Subcutaneous abdominal adipose tissue (tissue), 5 donors: ENCODE measurements around the gene GCLM.
"Not testable (repeated sequence)": the region's sequence is repeated elsewhere in the genome, so short reads cannot be mapped to it uniquely, and the experiment has no call there.

Experiments used
- H3K27ac ChIP-seq: one replicate; pipeline ENCODE4 v1.7.0; 2013; ENCODE audit warnings: low read depth, mild to moderate bottlenecking, inconsistent platforms, low read length, moderate library complexity
- H3K27me3 ChIP-seq, 5 donors: one replicate each; pipeline ENCODE4 v1.7.0; 2013; ENCODE audit warnings: low read length in 5 of 5, inconsistent platforms in 1 of 5; ENCODE audit not compliant: control insufficient read depth in 5 of 5, insufficient read depth in 4 of 5
- H3K36me3 ChIP-seq, 5 donors: one replicate each; pipeline ENCODE4 v1.7.0; 2013; ENCODE audit warnings: low read length in 5 of 5; ENCODE audit not compliant: control insufficient read depth in 5 of 5, insufficient read depth in 5 of 5
- H3K4me1 ChIP-seq, 5 donors: one replicate each; pipeline ENCODE4 v1.7.0; 2013; ENCODE audit warnings: low read length in 5 of 5, mild to moderate bottlenecking in 3 of 5, moderate library complexity in 1 of 5; ENCODE audit not compliant: control insufficient read depth in 5 of 5, insufficient read depth in 5 of 5
- H3K4me3 ChIP-seq, 5 donors: one replicate each; pipeline ENCODE4 v1.7.0; 2013; ENCODE audit warnings: low read length in 5 of 5, low read depth in 1 of 5
- H3K9ac ChIP-seq, 5 donors: one replicate each; pipeline ENCODE4 v1.7.0; 2013; ENCODE audit warnings: low read length in 5 of 5, mild to moderate bottlenecking in 4 of 5, moderate library complexity in 3 of 5
- H3K9me3 ChIP-seq, 5 donors: one replicate each; pipeline ENCODE4 v1.7.0; 2013; ENCODE audit warnings: low read length in 5 of 5; ENCODE audit not compliant: control insufficient read depth in 5 of 5
- donor health status: healthy.
- donor health status: healthy.
- donor health status: healthy.
- donor health status: healthy.
- donor health status: healthy.

Gene GCLM

DNA sequence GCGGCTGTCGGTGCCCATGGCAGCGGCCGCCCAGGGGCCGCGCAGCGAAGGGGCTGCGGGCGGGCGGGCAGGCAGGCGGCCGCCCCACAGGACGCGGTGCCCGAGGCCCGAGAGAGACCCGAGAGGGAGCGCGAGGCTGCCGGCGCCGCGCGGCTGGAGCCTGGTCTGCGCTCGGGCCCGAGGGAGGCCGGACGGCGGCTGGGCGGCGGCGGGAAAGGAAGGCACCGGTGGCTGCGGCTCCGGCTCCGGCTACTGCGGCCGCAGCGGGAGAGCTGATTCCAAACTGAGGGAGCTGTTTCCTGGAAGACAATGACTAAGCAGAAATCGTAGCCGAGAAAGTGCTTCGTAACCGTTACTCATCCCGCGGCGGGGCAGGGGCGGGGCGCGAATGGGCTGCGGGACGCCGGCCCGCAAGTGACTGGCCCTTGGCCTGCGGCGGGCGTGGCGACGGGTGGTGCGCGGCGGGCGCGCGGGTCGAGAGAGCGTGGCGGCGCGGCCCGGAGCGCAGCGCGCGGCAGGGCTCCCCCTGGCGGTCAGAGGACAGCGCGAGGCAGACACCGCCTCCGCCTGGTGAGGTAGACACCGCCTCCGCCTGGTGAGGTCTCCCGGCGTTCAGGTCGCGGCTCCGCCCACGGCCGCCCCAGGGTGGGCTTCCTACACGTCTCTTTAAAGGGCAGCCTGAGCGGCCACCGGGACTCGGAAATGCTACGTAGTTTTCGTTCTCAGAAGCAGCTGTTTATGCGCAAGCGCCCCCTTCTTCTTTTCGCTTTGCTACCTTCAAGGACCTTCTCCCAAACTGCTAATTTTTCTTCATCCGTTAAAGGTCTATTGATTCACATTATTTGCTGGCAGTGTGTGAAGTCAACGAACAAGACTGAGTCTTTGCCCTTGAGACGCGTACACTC lies at the start of gene GCLM:
GCLM (minus strand) TSS at position 285 of the 905 bp plus-strand sequence; CDS start at position 18, 267 bp downstream.
- Histone ChIP-seq H3K4me3 (peak within 1 kb of the TSS; percentile 81 to 95 (median 83)), H3K4me1 (peaks cover 2 to 38% (median 29%) of the 10 kb centered on the region in 5 donors), H3K9ac (peak within 1 kb of the TSS; percentile 76 to 92 (median 88)), H3K36me3 (no peaks in the 10 kb centered on the region), H3K27ac (peak within 1 kb of the TSS; percentile 87), H3K27me3 (no peaks in the 10 kb centered on the region), H3K9me3 (no peaks in the 10 kb centered on the region)

GRCh38 chr1:93958726-93959100 lies 49.5 kb upstream of the GCLM start:
- no peak overlapping the region for H3K9ac ChIP-seq
- H3K27ac ChIP-seq = no peak overlapping the region
- no peak overlapping the region for H3K4me3 ChIP-seq
- peaks cover 4 to 21% (median 9%) of the 10 kb centered on the region in 5 donors for H3K9me3 ChIP-seq
- H3K4me1 ChIP-seq = no peaks in the 10 kb centered on the region
- peaks cover 0 to 3% (median 0%) of the 10 kb centered on the region in 5 donors for H3K27me3 ChIP-seq
- no peaks in the 10 kb centered on the region for H3K36me3 ChIP-seq

DNA sequence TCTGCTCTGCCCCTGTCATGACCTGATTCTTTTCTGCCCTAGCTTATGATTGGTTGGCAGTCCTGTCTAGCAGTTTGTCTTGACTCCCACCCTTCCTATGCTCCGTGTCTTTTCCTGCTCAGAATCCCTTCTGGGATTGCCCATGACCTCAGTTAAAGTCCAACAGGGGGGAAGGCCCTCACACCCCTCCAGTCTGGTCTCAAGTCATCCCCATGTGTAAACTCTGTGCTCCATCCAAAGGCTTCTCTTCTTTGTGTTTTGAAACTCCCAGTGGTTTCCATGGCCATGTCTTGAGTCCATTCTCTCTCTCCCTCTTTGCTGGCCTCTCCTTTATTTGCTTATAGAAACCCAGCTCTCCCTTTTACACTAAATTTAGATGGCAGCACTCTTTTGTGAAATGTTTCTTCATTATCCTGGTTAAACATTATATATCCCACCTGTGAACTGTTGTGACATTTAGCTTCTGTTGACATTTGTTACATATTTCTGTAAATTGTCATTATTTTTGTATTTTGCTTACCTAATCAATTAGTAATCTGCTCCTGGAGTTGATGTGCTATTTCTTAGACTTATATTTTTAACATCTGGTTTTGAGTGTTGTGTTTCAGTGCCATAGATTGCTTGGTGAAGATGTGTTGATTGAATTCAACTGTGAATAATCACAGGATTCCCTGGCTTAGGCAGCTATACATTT lies 48.9 kb upstream of the GCLM start:
- Histone ChIP-seq H3K9ac (no peak overlapping the region), H3K36me3 (no peaks in the 10 kb centered on the region), H3K4me3 (no peak overlapping the region), H3K4me1 (no peaks in the 10 kb centered on the region), H3K27ac (no peak overlapping the region), H3K27me3 (peaks cover 0 to 3% (median 0%) of the 10 kb centered on the region in 5 donors), H3K9me3 (peaks cover 4 to 21% (median 9%) of the 10 kb centered on the region in 5 donors)

GRCh38 chr1:93955765-93956164 lies 46.5 kb upstream of the GCLM start:
- no peaks in the 10 kb centered on the region for H3K4me1 ChIP-seq
- H3K4me3 ChIP-seq = no peak overlapping the region
- no peak overlapping the region for H3K27ac ChIP-seq
- H3K9ac ChIP-seq = no peak overlapping the region
- peaks cover 4 to 23% (median 10%) of the 10 kb centered on the region in 5 donors for H3K9me3 ChIP-seq
- H3K36me3 ChIP-seq = no peaks in the 10 kb centered on the region
- no peaks in the 10 kb centered on the region for H3K27me3 ChIP-seq

DNA sequence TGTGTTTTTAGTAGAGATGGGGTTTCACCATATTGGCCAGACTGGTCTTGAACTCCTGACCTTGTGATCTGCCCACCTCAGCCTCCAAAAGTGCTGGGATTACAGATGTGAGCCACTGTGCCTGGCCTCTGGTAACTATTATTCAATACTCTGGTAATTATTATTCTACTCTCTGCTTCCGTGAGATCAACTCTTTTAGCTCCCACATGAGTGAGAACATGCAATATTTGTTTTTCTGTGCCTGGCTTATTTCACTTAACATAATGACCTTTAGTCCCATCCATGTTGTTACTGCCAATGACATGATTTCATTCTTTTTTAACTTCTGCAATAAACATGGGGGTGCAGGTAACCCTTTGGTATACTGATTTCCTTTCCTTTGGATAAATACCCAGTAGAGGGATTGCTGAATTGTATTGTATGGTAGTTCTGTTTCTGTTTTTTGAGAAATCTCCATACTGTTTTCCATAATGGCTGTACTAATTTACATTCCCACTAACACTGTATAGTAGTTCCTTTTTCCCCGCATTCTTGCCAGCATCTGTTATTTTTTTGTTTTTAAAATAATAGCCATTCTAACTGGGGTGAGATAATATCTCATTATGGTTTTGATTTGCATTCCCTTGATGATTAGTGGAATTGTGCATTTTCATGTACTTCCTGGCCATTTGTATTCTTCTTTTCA lies 37.9 kb upstream of the GCLM start:
- H3K4me3 ChIP-seq, H3K4me1 ChIP-seq, H3K27ac ChIP-seq, H3K9me3 ChIP-seq, H3K36me3 ChIP-seq, H3K9ac ChIP-seq, H3K27me3 ChIP-seq: not testable (repeated sequence)

- H3K36me3 ChIP-seq = no peaks in the 10 kb centered on the region
- peaks cover 0 to 15% (median 3%) of the 10 kb centered on the region in 5 donors for H3K9me3 ChIP-seq
- H3K9ac ChIP-seq = no peak overlapping the region
- H3K27me3 ChIP-seq = no peaks in the 10 kb centered on the region
- H3K27ac ChIP-seq = no peak overlapping the region
- H3K4me1 ChIP-seq = no peaks in the 10 kb centered on the region
- H3K4me3 ChIP-seq = no peak overlapping the region
These were observed 29.4 kb upstream of the GCLM start for GRCh38 chr1:93938461-93939145.

GRCh38 chr1:93937997-93938396 lies 28.8 kb upstream of the GCLM start:
- H3K27me3 ChIP-seq = no peaks in the 10 kb centered on the region
- H3K9me3 ChIP-seq = peaks cover 0 to 15% (median 3%) of the 10 kb centered on the region in 5 donors
- H3K4me1 ChIP-seq = no peaks in the 10 kb centered on the region
- no peak overlapping the region for H3K9ac ChIP-seq
- H3K27ac ChIP-seq = no peak overlapping the region
- no peak overlapping the region for H3K4me3 ChIP-seq
- H3K36me3 ChIP-seq = no peaks in the 10 kb centered on the region

DNA sequence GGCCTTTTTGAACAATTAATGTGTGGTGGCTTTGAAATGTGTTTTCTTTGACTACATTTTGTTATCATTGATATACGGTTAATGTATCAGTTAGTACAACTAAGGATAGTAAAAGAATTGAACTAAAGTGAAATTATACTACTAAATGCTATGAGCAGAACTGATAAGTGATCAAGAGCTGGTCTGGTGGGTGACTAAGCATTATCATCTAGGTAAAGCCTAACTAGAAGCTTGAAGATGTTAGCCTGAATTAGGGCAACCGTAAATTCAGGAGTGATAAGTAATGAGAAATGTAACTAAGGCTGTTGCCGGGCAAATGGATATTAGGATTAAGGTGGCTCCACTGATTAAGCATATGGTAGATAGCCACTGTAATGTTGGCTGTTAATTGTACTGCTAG lies 16.0 kb upstream of the GCLM start:
- H3K36me3 ChIP-seq = no peaks in the 10 kb centered on the region
- H3K4me1 ChIP-seq = no peaks in the 10 kb centered on the region
- H3K4me3 ChIP-seq = no peak overlapping the region
- H3K27me3 ChIP-seq = no peaks in the 10 kb centered on the region
- H3K27ac ChIP-seq = no peak overlapping the region
- no peaks in the 10 kb centered on the region for H3K9me3 ChIP-seq
- H3K9ac ChIP-seq = no peak overlapping the region

GRCh38 chr1:93919780-93920179 lies 10.6 kb upstream of the GCLM start:
- H3K9ac ChIP-seq = no peak overlapping the region
- H3K4me1 ChIP-seq = no peaks in the 10 kb centered on the region
- H3K9me3 ChIP-seq = peaks cover 0 to 3% (median 0%) of the 10 kb centered on the region in 5 donors
- H3K27ac ChIP-seq = no peak overlapping the region
- H3K36me3 ChIP-seq = no peaks in the 10 kb centered on the region
- no peaks in the 10 kb centered on the region for H3K27me3 ChIP-seq
- H3K4me3 ChIP-seq = no peak overlapping the region
